SHP77 (cell line): ENCODE data around the gene MMP23B.

Experiments used
- DNase-seq, 2 experiments: peaks; one replicate each; lab custom pipeline; 2025; lab: John Stamatoyannopoulos, UW

The MMP23B gene

DNA sequence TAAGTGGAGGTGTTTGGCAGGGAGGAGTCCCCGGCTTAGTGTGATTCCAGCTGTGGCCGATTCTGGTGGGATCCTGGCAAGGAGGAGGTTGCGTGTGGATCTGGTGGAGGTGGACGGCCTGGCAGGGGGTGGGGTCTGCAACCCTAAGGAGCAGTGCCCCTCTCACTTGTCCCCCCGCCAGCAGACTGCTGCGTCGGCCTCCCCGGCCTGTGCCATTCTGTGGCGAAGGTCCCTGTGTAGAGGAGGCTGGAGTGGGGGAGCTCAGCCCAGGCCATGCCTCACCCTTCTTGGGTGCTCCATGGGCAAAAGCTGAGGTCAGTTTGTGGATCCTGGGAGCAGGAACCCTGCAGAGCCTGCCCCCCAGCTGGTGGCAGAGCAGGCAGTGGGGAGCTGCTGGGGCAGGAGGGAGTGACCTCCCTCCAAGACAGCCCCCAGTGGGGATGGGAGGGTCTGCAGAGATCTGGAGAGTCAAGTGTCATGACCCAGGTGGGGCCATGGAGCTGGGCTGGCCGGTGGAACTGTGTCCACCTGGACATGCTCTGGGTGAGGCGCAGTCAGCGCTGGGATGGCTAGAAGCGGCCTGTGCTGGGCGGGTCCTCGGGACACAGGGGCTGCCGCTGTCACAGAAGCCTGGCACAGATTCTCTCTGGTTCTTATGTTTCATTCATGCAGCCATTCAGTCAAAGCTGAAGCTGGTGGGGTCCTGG, 11.4 kb upstream of the MMP23B start:
- DNase-seq: no peak

DNA sequence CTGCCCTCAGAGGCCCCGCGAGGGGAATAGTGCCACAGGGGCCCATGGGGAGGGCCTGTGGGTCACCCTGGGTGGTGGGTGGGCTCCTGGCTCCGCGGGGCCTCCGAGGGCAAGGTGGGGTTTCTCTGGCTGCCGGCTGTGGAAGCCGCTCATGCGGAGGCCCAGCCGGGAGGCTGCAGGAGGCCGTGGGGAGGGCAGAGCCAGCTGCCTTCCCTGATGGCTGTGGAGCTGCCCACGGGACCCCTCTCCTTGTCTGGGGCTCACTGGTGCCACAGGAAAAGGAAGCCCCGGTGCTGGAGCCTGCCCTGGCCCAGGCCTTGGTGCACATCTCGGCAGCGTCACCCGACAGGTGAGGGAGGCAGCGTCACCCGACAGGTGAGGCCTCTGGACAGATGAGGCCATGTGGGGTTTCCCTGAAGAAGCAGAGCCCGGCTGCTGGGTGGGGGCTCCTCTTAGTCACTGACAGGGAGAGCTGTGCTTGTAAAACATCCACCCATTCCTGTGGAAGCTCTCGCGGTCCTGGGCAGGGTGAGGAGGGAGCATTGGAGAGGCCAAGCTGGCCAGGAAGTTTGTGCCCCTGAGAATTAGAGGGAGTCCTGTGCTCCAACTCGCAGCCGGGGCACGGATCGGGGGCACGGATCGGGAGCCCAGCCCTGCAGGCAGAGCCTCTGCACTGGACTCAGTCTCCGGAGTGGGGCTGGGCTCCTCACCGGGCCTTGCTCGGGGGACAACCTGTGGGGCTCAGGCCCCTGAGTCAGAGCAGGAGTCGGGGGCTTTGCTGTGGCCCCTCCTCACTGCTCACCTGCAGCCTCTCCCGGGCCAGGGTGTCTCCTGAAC, 10.6 kb upstream of the MMP23B start:
- no peak for DNase-seq

DNA sequence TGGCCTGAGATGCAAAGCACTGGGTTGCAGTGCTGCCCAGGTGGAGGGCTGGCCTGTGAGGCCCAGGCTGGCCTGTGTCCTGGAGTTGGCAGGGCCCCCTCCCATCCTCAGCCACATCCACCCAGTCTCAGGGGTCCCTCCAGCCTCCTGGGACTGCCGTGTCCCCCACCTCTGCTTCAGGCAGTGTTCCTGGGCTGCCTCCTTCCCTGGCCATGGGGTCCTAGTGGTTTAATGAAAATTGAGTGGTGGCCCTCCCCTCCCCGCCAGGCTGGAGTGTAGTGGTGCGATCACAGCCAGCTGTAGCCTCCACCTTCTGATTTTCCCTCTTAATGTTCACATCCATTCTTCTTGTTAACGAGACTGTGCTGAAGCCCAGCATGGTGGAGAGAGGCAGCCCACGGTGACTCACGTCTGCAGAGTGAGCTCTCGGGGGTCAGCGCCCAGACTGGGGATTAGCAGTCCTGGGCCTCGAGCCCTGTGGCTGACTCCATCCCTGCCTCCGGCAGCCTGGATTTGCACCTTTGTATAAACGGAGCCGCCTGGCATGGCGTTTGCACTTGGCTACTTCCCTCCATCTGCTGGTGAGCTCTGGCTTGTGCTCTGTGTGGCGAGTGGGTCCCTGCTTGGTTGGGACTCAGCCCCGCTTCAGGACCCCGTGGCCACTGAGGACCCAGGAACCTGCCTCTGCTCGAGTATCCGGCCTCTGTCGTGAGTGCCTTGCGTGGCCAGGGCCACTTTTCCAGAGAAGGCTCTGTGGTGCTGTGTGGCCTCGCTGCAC, 9.8 kb upstream of the MMP23B start:
- DNase-seq: no peak

DNA sequence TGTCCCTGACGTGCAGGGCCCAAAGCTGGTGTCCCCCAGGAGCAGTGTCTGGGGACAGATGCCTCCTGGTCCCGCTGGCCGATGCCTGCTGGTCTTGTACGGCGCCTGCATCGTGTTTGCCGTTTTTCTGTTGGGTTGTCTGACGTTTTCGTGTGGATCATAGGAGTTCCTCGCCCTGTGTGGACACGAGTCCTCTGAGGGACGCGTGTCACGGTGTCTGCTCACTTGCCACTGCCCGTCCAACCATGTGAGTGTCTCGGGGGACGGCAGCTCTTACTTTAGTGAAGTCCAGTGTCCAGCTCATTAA, 9.2 kb upstream of the MMP23B start:
- DNase-seq: no peak

DNA sequence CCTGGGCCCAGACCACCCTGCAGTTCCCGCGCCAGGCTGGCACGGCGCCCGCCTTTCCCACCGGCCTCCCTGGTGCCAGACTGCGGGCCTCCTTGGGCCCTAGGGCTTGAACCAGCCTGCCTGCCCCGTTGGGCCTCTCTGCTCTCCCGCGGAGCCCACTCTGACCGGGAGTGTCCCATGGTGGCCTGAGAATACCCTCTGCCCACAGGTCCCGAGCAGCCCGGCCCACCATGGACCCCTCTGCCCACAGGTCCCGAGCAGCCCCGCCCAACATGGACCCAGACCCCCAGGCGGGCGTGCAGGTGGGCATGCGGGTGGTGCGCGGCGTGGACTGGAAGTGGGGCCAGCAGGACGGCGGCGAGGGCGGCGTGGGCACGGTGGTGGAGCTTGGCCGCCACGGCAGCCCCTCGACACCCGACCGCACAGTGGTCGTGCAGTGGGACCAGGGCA, 8.8 kb upstream of the MMP23B start:
- DNase-seq: no peak

DNA sequence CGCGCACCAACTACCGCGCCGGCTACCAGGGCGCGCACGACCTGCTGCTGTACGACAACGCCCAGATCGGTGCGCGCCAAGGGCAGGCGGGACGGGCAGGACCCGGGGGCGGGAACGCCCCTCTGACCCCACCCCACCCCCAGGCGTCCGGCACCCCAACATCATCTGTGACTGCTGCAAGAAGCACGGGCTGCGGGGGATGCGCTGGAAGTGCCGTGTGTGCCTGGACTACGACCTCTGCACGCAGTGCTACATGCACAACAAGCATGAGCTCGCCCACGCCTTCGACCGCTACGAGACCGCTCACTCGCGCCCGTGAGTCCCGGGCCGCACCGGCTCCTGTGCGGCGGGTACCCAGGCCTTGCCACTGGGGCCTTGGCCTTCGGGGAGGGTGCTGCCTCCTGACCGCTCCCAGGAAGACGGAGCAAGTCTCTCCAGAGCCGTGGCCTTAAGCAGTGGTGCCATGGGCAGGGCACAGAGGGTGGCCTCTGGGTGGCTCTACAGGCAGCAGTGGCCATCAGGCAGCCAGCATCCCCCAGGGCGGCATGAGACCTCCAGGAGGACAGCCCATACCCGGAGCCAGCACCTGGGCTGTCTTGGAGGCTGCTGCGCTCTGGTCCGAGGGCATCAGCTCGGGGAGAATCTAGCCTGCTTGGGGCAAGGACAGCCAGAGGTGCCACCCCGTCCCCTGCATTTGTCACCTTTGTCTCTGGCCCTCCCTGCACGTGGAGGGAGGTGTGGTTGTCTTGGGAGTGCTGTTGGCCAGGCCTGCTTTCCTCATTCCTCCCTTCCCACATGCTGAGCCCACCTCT, 8.1 kb upstream of the MMP23B start:
- DNase-seq: no peak

DNA sequence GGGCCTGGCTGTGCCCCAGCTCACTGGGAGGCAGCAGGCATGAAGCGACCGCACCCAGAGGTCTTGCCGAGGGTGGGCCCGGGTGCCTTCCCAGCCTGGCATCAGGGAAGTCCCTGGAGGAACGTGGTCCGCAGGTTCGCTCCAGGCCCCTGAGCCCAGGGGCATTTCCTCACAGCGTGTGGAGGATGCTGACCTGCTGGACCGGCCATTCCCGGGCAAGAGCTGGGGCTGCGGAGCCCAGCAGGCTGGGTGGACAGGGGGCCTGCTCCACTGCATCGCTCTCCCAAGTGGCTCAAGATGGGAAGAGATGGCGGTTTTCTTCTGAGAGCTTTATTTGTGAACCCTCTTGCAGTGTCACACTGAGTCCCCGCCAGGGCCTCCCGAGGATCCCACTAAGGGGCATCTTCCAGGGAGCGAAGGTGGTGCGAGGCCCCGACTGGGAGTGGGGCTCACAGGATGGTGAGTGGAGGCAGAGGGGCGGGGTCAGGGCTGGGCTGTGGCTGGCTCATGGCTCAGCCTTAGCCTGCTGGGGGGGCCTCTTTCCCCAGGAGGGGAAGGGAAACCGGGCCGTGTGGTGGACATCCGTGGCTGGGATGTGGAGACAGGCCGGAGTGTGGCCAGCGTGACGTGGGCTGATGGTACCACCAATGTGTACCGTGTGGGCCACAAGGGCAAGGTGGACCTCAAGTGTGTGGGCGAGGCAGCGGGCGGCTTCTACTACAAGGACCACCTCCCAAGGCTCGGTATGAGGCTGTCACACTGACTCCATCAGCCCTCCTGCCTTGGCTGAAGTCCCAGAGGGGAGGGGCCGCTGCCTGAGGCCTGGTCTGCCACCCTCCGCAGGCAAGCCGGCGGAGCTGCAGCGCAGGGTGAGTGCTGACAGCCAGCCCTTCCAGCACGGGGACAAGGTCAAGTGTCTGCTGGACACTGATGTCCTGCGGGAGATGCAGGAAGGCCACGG, 7.2 kb upstream of the MMP23B start:
- DNase-seq: no peak

DNA sequence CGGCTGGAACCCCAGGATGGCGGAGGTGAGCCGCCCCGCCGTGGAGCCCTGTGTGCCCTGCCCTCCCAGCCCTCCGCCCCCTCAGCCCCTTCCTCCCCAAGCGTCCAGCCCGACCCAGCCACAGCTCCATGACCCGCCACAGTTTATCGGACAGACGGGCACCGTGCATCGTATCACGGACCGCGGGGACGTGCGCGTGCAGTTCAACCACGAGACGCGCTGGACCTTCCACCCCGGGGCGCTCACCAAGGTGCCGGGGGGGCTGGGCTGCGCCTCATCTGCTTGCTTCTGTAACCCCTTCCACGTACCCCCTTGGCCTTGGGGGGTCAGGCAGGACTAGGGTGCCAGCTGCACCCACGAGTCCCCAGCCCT, 6.6 kb upstream of the MMP23B start:
- DNase-seq: no peak

DNA sequence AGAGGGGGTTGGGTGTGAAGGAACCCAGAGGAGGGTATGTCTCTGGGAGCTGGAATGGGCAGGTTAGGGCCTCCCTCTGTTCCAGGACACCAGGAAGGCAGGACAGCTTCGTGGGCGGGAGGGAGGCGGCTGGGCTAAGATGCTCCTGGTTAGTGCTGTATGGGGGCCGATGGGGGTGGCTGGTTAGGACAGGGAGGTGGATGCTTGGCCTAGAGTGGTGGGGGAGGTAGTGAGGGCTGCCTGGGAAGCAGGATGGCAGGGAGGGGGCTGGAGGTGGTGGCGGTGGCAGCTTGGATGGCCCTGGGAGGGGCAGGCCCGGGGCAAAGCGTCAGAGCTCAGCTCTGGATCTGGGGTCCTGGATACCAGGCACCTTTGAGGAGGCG, 6.2 kb upstream of the MMP23B start:
- DNase-seq: no peak

DNA sequence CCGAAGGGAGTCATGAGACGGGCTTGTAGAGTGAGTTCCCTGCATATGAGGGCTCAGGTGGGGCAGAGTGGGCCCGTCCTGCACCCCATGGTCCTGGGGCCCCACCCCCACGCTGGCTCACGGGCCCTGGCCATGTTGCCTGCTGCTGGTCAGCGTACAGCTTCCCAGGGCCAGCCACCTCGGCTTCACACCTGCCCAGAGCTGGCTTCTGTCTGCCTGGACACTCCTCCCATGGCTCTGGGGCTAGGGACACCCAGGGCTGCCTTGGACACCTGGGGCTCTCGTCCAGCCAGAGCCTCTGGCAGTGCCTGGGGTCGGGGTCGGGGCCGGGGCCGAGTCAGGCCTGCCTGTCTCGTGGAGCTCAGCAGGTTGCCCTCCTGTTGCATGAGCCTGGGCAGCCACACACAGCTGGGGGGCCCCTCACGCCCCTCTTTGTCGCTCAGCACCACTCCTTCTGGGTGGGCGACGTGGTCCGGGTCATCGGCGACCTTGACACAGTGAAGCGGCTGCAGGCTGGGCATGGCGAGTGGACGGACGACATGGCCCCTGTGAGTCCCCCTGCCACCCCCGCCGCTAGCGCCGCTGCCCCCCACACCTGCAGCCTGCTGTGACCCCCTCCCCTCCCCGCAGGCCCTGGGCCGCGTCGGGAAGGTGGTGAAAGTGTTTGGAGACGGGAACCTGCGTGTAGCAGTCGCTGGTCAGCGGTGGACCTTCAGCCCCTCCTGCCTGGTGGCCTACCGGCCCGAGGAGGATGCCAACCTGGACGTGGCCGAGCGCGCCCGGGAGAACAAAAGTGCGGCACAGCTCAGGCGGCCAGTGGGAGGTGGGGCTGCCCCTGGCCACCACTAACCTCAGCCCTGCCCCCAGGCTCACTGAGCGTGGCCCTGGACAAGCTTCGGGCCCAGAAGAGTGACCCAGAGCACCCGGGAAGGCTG, 5.5 kb upstream of the MMP23B start:
- DNase-seq: no peak

DNA sequence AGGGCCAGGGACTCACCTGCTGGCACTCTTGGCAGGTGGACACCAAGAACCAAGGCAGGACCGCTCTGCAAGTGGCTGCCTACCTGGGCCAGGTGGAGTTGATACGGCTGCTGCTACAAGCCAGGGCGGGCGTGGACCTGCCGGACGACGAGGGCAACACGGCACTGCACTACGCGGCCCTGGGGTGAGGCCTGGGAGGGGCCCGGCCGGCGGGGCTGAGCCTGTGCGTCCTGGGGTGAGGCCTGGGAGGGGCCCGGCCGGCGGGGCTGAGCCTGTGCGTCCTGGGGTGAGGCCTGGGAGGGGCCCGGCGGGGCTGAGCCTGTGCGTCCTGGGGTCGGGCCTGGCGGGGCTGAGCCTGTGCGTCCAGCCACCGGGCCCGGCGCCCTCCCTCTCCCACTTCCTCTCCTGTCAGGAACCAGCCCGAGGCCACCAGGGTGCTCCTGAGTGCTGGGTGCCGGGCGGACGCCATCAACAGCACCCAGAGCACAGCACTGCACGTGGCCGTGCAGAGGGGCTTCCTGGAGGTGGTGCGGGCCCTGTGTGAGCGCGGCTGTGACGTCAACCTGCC, 4.6 kb upstream of the MMP23B start:
- DNase-seq: no peak

DNA sequence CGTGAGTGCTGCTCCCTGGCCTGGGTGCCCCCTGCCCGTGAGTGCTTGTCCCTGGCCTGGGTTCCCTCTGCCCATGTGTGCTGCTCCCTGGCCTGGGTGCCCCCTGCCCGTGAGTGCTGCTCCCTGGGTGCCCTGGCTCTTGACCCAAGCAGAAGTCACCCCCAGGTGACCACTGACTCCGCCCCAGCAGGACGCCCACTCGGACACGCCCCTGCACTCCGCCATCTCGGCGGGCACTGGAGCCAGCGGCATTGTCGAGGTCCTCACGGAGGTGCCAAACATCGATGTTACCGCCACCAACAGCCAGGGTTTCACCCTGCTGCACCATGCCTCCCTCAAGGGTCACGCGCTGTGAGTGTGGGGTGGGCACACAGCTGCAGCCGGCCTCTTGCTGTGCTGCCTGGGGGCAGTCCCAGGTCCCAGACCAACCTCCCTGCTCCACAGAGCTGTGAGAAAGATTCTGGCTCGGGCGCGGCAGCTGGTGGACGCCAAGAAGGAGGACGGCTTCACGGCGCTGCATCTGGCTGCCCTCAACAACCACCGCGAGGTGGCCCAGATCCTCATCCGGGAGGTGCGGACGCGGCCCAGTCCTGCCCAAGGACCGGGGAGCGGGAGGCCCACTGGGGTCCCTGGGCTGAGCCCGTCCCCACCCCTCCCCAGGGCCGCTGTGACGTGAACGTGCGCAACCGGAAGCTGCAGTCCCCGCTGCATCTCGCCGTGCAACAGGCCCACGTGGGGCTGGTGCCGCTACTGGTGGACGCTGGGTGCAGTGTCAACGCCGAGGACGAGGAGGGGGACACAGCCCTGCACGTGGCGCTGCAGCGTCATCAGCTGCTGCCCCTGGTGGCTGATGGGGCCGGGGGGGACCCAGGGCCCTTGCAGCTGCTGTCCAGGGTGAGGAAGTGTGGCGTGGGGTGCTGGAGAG, 3.9 kb upstream of the MMP23B start:
- no peak for DNase-seq

DNA sequence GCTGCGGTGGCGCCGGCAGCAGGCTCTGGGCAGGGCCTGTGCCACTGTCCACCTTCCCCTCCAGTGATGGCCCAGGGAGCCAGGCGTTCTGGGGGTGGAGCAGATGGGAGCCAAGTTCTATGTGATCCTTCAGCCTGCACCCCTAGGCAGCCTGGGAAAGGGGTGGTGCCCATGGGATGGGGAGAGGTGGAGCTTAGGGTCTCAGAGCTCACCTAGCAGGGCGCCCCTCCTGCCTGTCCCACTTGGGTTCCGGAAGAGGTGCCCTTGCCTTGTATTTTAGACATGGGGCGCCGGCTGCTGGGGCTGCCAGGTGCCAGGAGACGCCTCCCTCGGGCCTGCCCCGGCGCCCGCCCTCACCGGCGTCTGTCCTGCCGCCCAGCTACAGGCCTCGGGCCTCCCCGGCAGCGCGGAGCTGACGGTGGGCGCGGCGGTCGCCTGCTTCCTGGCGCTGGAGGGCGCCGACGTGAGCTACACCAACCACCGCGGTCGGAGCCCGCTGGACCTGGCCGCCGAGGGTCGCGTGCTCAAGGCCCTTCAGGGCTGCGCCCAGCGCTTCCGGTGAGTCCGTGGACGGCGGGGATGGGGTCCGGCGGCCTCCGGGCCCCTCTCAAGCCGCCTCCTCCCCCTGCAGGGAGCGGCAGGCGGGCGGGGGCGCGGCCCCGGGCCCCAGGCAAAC, 3.1 kb upstream of the MMP23B start:
- no peak for DNase-seq

DNA sequence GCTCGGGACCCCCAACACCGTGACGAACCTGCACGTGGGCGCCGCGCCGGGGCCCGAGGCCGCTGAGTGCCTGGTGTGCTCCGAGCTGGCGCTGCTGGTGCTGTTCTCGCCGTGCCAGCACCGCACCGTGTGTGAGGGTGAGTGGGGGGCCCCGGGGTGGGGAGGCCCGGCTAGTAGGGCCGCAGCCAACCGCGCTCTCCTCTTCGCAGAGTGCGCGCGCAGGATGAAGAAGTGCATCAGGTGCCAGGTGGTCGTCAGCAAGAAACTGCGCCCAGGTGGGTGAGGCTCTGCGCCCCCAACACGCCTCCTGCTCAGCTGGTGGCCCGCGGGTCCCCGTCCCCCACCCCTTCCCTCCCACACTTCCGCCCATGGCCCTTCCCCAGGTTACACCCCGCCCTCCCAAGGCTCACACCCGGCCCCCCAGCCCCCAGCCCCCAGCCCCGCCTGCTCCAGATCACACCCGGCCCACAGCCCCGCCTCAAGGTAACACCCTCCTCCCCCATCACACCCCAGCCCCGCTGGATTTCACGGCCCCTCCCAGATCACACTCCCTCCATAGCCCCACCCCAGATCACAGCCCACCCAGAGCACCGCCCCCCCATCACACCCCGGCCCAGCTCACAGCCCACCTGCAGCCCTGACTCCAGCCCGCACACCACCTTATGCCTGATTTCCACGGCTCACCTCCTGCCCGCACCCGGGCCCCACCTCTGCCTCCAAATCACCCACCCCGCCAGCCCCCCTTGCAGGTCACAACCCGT, 2.4 kb upstream of the MMP23B start:
- no peak for DNase-seq

DNA sequence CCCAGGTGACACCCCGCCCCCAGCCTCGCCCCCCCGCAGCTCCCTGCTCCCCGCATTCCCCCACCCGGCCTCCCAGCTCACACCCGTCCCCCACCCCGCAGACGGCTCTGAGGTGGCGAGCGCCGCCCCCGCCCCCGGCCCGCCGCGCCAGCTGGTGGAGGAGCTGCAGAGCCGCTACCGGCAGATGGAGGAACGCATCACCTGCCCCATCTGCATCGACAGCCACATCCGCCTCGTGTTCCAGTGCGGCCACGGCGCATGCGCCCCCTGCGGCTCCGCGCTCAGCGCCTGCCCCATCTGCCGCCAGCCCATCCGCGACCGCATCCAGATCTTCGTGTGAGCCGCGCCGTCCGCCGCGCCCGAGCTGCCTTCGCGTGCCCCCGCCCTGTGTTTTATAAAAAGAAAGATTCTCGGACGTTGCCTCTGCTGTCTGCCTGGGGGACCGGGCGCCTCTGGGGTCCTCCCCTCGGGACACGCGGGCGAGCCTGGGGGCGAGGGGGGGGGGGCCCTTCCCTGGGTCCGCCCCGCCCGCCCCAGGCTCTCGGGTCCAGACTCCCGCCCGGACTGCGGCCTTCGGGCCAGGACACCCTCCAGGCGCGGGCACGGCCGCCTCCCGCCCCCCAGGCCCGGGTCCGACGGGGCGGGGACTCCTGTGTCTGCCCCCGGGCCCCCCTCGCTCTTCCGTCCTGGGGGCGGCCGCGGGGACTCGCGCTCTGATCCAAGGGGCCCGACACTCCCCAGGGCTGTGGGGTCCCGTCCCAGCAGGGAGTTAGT, 1.6 kb upstream of the MMP23B start:
- no peak for DNase-seq
